HG02763 (cell line): Measurements from ENCODE around the gene SRBD1.
A peak's percentile ranks its signal among the peaks of the same experiment; 100 is the strongest.

Source experiments
- ATAC-seq: cut with Tn5 transposase; IDR thresholded peaks from one replicate; pipeline ENCODE4 v1.9.1; 2021; ENCODE audit warnings: mild to moderate bottlenecking, moderate library complexity; ENCODE audit not compliant: unreplicated experiment

SRBD1 gene

DNA sequence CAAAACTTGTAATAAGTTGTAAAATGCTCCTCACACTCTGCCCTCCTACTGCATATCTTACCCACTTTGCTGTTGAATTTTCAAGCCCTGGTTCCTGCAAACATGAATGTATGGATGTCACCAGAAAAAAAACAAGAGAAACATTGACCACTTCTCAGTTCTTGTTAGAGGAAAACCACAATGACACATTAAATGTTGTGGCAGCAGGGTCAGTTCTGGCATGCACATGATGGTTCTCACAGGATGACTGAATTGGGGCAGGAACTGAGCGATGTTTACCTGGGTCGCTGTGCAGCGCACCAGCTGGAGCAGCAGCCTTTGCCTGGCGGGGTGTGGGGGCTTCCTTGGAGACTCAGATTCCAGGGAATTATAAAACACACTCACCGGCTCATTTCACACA lies 26.4 kb upstream of the SRBD1 start:
- ATAC-seq: no peak

DNA sequence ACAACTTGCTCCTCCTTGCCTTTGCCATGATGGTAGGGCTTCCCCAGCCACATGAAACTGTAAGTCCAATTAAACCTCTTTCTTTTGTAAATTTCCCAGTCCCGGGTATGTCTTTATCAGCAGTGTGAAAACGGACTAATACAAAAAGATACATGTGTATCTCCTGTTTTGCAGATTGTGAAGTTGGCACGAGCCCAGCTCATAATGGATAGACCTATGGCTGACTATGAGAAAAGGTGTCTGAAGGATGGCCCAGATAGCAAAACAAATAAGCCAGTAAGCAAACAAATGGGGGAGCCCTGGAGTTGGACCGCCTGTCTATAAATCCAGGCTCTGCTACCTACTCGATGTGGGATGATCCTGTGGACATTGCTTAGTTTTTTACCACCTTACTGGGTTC lies 24.9 kb upstream of the SRBD1 start:
- no peak for ATAC-seq

DNA sequence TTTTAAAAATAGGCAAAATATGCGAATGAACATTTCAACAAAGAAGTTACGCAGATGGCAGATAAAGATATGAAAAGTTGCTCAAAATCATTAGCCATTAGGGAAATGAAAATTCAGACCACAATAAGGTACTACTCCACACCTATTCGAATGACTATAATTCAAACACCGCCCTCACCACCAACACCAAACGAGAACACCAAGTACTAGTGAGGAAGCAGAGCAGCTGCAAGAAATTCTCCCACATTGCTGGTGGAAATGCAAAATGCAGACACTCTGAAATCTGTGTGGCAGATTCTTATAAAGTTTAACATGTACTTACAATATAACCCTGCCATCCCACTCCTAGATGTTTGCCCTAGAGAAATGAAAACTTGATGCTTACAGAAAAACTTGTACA lies 23.2 kb upstream of the SRBD1 start:
- no peak for ATAC-seq

DNA sequence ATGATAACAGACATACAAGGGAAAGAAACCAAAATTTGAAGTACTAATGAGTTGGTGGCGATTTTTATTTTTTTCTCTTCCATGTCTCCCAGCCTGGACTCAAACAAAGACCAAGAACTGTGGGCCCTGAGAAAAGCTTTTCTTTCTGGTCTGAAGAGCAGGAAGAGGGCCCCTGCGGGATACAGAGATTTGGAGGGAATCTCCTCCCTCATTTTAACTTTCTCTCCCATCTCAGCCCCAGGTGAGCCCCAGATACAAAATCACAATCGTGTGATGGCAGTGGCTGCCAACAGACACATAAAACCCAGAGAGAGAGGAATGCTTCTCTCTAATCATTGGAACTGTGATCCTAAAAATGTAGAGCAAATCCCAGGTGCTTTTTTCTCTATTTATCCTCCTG lies 20.9 kb upstream of the SRBD1 start:
- no peak for ATAC-seq

DNA sequence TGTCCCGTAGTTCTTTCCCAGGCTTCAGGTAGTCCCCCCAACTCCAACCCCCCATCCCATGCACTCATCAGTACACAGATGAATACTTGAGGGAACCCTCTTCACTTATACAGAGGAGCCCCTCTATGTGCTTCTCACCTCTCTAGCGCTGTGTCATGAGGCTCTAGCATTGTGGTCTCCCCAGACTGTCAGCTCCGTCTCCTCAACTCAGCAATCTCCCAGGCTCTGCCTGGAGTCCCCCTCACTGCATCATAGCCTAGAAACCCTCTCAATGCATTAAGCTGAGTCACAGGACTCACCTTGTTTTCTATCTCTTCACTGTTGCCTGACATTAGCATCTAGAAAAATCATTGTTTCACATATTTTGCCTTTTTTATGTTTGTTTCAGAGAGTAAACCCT lies 20.3 kb upstream of the SRBD1 start:
- no peak for ATAC-seq

DNA sequence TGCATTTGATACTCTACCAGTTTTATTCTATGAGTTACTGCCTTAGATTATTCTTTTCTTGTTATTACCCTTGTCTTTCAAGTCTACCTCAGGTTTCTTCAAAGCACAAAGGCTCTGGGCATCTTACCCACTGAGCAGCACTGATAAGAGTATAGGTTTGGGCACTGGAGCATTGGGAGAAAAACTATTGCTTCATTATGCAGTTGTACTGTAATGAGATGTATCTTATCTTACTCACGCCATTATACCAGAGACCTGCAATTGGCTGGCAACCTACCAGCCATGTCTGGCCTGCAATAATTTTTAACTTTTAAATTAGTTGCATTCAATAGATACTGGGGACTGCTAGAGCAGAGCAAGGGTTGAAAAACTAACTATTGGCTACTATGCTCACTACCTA lies 18.9 kb upstream of the SRBD1 start:
- ATAC-seq: no peak

DNA sequence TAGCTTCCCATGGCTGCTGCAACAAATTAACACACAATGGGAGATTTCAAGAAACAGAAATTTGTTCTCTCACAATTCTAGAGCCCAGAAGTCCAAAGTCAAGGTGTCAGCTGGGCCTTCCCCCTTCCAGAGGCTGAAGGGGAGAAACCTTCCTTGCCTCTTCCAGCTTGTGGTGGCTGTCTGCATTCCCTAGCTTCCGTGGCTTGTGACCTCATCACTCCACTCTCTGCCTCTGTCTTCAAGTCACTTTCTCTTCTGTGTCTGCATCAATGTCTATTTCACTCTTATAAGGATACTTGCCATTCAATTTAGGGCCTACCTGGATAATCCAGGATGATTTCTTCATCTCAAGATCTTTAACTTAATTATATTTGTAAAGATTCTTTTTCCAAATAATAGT lies 16.8 kb upstream of the SRBD1 start:
- ATAC-seq: no peak

DNA sequence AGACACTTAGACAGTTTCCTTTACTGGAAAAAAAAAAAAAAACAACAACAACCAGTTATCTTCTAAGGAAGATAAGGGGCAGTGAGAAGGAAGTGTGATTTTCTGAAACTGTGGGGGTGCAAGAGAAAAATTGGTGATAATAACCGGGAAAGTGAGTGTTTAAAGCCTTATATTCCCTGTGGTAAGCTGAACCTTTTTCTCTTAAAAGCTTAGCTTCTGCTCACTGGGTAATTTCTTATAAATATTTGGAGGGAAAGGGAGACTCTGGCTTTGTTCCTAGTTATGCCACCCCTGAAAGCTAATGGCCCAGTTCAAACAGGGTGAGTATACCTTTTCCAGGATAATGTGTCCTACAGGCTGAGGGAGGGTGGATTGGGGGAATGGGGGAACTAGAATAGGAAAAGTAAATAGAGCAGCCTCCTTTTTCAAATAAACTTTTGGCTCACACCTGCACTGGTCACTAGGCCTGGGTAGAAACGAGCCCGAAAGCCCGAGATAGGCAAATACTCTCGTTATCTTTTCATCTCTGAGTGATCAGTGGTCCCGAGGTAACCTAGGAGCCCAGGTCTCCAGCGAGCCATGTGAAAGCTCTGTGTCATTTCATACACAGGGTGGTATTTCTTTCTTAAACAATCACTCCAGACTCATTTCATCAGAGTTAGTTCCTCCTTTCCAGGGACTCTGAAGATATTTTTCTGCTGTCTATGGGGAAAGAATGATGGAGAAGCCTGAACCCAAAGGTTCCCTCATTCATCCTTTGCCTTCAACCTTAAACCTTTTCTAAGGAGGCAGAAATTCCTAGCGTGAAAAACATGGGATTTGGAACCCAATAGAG lies 15.5 kb upstream of the SRBD1 start:
- no peak for ATAC-seq

DNA sequence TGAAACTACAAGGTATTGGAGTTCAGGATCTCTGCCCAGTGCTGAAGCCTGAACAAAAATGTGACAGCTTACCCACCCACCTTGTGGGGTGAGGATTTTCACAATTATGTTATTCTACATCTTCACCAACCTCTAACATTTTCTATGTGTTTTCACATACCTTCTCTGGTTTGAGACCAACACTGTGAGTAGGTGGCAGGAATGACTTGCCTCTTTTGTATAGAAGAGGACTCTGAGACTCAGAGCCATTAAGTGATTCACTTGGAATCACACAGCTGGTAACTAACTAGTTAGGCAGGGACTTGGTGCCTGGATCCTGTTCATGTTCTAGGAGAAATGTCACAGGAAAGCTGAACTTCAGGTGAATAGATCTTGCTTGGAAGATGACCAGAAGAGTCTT lies 14.8 kb upstream of the SRBD1 start:
- ATAC-seq: no peak

DNA sequence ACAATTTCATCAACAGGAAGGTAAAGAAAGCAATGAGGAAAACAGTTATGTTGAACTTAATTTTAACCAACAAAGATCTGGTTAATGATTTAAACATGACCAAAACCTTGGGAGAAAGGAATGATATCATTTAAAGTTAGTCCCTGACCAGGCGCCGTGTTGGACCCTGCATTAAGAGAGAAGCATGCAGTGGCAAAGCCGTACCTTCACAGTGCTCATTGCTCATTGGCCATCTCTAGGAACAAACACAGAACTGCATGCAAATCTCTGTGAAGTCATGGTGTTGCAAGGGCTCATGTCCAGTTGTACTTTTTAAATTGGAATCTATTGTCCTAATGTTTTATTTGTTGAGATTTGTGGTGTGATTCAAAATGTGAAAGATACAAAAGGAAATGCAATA lies 12.0 kb upstream of the SRBD1 start:
- no peak for ATAC-seq

DNA sequence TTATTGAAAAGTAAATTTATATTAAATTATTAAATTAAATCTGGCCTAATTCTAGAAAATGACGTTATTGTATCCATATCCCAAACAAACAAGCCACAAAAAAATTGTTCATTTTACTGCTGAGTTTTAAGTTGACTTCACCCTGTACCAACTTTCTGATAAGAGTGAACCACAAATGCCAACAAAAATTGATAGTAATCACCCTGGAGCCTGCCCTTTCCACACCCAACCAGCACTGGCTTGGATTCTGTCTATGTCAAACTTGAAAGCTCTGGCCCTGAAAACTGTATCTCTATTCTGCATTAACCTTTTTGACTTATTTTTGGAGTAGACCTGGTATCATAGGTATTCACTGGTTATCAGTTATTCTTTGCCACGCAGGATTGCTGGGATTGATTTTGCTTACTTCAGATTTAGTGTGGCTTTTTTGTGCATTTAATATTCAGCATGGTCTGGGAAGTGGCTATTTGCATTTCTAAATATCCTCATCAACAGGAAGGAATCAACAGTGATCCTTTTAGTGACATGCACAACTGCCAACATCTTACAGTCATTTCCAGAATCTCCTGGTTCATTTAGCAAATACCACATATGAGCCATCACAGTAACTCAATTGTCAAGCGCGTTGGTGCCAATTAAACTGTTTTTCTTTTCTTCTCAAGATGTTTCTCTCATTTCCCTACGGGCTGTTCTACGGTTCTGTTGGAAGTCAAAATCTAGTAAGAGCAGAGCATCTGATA lies 11.4 kb upstream of the SRBD1 start:
- ATAC-seq: no peak

DNA sequence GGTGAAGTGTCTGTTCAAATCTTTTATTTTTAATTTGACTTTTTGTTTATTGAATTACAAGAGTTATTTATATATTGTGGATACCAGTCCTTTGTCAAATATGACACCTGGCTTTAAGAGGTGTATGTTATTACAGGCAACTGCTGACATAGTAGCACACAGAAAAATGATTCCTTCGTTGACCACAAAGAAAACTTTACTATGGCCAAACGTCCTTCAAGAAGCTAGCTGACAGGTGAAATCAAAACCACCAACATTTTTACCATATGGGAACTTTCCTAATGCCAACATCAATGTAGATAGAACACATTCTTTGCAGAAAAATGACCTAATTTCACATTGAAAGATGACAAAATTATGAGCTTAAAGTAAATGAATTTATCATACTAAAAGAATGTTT lies 6.4 kb upstream of the SRBD1 start:
- no peak for ATAC-seq

DNA sequence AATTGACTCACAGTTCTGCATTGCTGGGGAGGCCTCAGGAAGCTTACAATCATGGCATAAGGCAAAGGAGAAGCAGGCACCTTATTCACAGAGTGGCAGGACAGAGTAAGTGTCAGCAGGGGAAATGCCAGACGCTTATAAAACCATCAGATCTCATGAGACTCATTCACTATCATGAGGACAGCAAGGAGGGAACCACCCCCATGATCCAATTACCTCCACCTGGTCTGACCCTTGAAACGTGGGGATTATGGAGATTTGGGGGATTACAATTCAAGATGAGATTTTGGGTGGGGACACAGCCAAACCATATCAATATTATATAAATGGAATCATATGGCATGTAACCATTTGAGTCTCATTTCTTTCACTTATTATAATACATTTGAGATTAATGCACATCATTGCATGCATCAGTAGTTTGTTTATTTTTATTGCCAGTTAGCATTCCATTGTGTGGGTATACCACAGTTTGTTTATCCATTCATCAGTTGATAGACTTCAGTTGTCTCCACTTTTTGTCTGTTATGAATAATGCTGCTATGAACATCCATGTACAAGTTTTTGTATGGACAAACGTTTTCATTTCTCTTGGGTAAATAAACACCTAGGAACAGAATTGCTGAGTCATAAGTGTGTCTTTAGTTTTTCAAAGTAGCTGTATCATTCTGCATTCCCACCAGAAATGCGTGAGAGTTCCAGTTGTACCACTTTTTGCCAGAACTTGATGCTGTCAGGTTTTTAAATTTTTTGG lies 5.8 kb upstream of the SRBD1 start:
- ATAC-seq: no peak

DNA sequence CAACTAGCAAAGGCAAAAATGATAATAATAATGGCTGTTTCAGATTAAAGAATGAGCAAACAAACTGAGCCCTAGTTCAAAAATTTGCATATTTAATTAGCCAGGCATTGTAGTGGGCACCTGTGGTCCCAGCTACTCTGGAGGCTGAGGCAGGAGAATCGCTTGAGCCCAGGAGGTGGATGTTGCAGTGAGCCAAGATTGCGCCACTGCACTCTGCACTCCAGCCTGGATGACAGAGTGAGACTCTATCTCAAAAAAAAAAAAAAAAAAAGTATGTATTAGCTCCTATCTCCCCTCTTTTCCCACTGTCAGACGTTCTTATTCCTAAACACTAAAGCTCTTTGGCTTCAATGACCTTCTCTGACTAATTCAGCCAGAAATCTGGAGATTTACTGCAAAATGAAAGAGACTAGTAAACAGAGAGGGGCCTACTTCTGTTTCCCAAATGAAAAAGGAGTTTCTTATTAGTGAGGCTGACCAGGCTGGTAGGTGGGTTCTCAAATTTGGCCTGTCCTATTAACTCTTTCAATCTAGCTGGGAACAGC lies 3.9 kb upstream of the SRBD1 start:
- no peak for ATAC-seq

DNA sequence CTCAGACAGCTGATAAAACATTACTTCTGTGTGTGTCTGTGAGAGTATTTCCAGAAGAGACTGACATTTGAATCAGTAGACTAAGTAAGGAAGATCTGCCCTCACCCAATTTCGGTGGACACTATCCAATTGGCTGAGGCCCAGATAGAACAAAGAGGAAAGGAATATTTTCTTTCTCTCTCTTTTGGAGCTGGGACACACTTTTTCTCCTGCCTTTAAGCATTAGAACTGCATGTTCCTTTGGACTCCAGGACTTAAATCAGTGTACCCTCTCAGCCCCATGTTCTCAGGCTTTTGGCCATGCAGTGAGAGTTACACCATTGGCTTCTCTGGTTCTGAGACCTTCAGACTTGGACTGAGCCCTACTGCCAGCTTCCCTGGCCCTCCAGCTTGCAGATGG lies 3.3 kb upstream of the SRBD1 start:
- ATAC-seq: no peak

DNA sequence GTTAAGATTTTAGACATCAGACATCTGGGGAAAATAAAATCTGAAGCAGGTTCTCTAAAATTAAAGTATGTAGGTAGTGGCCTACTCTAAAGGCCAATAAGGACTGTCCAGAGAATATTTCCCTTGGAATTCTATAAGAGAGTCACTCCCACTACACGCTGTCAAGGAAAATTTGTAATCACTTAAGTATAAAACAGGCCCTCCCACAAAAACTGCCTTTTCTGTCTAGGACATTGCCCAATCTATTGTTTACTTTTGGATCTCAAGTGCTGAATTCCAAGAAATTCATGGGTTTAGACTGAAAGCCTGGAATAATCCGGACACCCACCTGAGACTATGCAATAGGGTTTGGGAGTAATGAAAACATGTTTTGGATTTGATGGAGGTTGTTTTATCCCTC lies 1.7 kb upstream of the SRBD1 start:
- ATAC-seq: no peak

DNA sequence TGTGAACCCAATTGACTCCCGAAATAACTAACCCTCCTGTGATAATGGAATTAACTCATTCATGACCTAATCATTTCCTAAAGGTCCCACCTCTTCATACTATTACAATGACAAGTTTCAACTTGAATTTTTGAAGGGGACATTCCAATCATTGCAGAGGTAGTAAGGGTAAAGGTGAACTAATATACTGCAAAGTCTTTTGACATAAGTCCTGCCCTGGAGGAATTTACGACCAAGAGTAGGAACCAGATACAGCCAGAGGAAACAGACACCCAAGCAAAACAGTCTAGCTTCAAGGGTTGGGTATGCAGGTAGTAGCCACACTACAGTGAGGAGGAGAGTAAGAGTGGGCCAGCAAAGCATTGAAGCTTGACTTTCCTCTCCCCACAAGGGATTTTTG lies 1.2 kb upstream of the SRBD1 start:
- no peak for ATAC-seq

DNA sequence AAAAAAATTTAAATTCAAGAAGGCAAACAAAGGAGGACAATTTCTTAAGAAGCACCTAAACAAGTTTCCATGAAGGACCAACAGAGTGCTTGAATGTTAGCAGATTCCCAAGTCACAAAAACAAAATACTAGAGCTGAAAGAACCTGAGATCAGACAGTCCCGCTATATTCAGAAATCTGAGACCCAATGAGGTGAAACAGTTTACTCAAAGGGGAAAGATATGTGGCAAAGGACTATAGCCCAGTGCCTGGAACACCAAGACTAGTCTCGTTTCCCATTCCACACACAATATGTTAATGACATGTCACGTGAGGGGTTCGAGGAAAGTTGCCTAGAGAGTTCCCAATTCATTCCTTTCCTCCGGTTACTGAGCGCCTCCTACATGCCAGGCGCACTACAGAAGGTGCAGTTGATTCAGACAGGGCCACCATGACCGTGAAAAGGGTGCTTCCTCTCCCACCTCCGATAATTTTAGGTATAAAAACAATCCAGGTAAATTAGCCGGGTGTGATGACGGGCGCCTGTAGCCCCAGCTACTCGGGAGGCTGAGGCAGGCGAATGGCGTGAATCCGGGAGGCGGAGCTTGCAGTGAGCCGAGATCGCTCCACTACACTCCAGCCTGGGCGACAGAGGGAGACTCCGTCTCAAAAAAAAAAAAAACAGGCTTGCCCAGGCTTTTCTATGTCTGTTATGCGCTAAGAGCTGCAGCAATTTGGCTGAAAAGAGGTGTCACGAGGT lies 617 bp downstream of the SRBD1 start:
- ATAC-seq: peak; percentile 38

DNA sequence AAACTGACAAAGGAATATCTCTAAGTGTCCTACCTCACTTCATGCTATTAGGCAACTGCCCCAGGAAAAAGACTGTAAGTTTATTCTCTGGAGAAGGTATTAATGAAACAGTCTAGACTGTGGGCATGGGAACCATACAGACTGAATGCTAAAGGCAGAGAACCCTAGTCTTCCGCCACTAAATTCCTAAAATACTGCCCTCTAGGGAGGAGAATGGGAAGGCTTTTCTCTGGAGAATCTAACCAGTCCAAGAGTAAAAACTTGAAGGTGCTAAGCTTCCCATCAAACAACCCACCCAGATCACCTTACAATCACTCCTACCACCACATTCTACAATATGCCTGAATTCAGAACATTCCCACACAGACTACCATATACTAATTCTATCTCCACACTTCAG lies 3.4 kb downstream of the SRBD1 start:
- ATAC-seq: no peak

DNA sequence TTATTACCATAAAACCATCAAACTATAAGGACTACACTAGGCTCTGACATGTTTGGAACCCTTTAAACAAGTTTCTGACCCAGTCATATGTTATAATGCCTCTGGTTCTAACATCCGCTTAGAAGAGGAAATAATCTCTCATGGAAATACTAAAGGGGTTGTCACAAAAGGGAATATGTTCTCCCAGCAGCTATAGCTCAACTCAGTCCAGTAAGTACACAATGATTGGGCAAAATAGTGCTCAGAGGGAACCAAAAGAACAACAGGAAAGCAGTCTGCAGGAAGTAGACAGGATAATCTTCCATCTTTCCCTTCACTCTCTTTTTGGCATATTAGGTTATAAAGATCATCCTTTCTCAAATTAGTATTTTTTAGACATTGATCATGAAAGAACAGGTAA lies 4.3 kb downstream of the SRBD1 start:
- no peak for ATAC-seq

DNA sequence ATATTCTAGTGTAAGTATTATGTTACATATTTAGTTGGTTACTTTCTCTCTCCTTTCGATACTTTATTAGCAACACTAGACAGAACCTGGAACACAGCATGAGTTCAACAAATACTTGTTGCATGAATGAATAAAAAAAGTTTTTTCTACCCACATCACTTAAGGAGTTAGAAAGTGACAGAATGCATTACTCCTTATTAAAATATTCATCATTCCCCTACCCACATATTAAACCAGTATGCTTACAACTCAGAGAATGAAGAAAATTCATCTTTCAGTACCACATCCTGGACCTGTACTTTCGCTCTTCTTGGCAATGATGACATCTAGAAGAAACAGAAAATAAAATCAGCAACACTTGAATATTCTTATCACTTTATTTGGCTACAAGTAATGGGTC lies 6.0 kb downstream of the SRBD1 start:
- ATAC-seq: no peak
